ENCODE measurements around the gene DRD3.

GRCh38 chr3:114093596-114093995, 85.3 kb downstream of the DRD3 start:
- no peak for TF ChIP-seq CTCF (IDR thresholded peaks at IDR 0.05)
- TF ChIP-seq POLR2A (IDR thresholded peaks at IDR 0.05) = no peak
- TF ChIP-seq POLR2AphosphoS5 (IDR thresholded peaks at IDR 0.05) = no peak
- TF ChIP-seq EP300 (IDR thresholded peaks at IDR 0.05) = no peak
